UCSD-AML1 (cell line): ENCODE measurements around the gene YTHDF1.

Experiments used
- DNase-seq: peaks from one replicate; lab custom pipeline; 2025; ENCODE audit not compliant: unreplicated experiment; lab: John Stamatoyannopoulos, UW

Gene YTHDF1

DNA sequence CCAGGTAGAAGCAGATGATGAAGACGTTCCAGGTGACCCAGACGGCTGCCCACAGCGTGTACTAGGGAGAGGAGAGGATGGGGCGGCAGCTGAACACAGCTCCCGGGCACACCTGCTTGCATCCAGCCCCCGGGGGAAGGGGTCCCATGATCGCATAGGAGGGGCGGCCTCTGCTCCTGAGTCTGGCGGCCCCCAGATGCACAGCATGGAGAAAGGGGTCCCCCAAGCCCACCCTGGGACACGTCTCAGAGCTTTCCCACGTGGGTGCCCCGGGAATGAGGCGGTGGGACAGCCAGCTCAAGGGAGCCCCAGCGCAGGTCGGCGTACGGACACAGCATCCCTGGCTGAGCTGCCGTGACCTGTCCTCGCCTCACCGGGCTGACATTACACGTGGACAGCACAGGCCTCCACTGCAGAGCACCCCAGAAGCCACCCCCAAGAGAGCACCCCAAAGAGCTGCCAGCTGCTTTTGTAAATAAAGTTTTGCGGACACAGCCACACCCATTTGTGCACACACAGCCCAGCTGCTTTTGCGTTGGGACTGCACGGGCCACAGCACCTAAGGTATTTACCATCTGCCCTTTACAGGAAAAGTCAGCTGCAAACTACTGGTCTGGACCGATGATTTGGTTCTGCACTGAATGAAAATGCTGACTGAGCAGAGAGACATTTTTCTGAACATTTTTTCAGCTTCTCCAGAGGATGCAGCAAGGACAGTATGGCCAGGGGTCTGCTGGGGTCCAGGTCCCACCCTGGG lies 33.1 kb upstream of the YTHDF1 start:
- no peak for DNase-seq

DNA sequence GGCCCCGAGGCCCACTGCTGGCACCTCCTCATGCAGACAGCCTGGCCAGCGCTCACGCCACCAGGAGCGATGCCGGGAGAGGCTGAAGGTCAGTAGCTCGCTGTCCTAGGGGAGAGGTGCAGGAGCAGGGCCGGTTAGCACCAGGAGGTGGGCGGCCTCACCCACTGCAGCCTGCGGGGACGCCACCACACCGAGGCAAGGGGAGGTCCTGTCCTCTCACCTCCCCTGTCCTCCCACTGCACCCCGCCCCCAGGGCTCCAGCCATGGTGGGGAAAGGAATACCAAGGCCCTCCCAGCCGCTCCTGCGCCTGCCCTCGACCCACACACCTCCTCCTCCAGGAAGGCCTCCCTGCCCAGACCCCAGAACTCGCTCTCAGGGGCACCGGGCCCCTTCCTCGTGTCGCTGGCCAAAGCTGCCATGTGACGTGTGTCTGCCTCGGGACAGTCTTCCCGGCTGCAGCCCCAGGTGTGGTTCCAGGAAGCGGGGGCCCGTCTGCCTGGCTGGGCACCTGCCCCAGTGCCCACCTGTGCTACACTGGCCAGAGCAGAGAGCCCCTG lies 31.8 kb upstream of the YTHDF1 start:
- no peak for DNase-seq

DNA sequence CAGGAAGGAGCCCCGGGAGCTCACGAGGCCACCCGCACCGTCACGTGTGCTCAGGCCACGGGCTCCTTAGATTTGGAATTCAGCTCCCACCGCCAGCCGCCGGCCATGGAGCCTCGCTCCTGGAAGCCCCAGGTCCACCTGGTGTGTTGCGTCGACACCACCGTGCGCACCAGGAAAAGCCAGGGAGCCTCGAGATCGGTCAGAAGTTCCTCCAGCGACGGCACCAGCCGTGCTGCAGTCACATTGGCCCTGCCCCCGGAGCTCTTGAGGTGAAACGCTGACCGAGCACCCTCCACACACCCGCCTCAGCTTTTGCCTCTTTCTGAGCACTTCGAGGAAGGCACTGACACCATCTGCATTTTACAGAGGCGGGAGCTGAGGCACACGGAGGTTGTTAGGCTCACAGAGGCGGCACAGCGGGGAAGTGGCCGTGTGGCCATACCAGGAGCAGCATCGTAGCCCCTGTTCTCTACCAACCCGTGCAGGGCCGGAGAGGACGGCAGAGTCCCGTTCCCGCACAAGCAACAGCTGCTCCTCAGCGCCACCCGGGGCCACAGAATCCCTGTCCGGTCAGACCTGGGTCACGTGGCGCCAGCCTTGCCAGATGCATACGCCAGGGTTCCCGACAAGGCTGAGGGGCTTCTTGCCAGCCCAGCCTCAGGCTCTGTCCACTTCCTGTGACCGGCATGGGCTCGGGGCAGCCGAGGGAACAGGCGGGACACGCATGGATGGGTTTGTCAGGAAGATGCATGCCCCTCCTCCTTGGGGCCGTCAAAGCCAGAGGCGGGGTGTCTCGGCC lies 30.8 kb upstream of the YTHDF1 start:
- no peak for DNase-seq

DNA sequence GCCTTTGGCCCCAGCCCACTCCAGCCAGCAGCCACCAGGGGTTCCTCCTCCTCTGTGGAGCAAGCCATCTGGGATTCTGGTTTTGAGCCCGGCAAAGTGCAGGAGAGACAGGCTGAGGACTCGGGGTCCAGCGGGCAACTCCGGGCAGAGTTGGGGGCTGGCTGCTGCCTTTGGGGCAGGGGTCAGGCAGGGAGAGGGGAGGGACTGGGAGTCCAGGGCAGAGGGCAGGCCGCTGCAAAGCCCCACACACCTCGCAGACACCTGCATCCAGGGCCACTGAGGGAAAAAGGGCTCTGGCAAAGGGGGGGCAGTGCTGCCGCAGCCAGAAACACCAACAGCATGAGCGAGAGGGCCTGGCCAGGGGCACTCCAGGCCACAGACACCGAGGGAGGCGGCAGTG lies 28.5 kb upstream of the YTHDF1 start:
- no peak for DNase-seq

DNA sequence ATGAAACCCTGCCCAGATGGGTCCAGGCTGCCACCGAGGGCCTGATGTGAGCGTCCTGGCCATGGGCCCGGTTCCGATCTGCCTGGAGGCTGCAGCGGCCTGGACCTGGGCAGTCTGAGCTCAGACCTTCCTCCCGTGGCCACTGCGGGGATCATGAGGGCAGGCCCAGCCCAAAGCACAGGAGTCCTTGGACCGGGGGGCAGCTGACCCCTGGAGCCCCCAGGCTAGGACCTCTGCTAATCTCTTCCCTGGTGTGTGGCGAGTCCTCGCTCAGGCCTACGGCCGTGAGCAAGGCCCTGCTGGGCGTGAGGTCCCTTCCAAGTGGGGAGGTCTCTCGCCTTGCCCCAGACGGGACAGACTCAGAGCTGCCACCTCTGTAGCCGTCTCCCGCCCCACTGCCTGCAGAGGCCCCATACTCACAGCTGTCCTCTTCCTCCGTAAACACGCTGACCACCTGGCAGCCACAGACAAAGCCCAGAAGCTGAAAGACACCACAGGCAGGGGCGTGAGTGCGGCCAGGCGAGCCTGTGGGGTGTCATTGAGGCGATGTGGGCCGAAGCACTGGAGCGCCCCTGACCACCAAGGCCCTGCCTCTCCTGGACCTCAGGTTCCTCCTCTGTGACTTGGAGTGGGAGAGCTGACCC lies 27.8 kb upstream of the YTHDF1 start:
- no peak for DNase-seq

DNA sequence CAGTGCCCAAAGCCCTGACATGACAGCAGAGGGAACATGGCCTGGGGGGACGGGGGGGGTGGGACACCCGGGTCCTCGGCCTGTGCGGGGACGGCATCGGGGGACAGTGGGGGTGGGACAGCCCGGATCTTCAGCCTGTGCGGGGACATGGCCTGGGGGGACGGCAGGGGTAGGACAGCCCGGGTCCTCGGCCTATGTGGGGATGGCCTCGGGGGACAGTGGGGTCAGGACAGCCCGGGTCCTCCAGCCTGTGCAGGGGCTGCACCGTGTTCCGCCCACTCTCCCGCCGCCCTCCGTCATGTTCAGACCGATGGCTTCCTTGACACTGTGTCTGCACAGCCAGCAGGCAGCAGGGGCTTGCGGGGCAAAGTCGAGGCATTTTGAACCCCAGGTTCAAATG lies 26.8 kb upstream of the YTHDF1 start:
- no peak for DNase-seq

DNA sequence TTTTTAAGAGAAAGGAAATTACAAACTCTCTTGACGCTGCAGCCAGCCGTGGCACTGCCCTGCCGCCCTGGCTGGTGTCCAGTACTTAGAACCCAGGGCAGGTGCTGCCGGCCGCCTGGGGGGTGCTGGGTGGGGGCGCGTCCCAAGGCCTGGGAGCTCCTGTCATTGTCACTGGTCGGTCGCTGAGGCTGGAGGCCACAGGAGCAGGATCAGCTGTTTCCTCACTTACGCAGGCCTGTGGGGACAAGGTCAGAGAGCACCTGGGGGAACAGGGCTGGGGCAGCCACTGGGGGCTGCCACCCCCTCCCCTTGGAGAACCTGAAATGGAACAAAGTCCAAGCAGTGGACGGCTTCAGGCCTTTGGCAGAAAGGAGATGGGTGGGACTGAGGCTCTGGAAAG lies 25.3 kb upstream of the YTHDF1 start:
- DNase-seq, result no peak

DNA sequence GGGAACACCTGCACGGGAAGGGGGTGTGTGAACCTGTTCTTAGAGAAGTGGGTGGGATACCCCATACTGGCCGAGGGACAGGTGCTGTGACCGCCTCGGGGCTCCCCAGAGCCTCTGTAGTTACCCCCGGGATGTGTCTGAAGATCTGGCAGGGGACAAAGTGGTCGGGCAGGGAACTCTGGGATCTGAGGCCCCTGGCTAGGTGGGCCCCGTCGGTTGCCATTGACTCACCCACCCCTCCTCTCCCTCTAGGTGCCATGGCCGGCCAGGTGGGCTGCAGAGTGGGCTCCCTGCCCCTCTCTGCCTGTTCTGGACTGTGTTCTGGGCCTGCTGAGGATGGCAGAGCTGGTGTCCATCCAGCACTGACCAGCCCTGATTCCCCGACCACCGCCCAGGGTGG lies 24.1 kb upstream of the YTHDF1 start:
- DNase-seq, result no peak

DNA sequence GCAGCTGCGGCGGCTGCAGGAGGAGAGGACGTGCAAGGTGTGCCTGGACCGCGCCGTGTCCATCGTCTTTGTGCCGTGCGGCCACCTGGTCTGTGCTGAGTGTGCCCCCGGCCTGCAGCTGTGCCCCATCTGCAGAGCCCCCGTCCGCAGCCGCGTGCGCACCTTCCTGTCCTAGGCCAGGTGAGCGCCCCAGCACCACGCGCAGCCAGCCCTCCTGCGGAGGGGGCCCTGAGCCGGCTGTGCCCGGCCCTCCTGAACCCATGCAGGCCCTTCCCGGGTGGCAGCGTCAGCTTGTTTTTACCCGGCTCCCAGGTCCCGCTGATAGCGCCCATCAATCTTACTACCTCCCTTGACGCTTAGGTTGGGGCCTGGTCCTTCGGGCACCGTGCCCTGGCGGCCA lies 23.5 kb upstream of the YTHDF1 start:
- DNase-seq, result no peak

DNA sequence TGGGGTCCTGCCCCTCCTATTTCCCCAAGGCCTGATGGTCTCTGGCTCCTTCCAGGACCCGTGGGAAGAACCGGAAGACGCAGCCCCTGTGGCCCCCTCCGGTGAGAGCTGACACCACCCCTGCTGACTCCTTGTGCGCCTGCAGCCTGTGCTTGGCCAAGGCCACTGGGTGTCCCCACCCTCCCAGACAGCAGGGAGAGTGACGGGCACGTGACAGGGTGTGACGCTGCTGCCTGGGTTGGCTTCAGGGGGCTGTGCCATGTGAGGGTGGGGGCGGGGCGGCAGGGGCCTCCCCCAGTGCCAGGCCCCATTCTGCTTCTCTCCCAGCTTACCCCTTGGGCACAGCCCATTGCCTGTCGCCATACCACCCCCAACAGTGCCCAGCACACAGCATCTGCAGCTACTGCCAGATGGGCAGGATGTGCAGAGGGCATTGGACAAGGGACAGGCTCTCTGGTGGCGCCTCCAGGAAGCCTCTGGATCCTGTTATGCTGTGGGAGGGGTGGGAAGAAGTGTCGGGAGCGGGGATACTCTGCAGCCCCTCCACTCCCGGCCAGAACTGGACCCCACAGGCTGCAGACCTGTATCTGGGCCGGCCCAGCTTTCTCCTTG lies 22.7 kb upstream of the YTHDF1 start:
- DNase-seq, result peak; percentile 47

DNA sequence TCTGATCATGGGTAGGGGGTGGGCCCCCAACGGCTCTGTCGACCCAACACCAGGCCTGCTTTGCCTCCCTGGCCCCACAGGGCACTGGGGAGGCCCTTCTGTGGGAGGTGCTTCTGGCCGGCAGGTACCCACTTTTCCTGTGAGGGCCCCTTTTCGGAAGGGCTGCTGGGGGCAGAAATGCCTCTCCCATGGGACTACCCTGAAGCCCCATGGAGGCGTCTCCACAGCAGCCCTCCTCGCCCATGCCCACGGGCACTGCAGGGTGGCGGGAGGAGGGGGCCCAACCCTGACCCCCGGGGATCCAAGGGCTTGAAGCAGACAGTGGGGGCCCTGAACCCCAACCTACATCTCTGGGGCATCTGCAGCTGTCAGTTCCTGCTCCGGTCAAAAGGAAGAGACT lies 22.1 kb upstream of the YTHDF1 start:
- no peak for DNase-seq

DNA sequence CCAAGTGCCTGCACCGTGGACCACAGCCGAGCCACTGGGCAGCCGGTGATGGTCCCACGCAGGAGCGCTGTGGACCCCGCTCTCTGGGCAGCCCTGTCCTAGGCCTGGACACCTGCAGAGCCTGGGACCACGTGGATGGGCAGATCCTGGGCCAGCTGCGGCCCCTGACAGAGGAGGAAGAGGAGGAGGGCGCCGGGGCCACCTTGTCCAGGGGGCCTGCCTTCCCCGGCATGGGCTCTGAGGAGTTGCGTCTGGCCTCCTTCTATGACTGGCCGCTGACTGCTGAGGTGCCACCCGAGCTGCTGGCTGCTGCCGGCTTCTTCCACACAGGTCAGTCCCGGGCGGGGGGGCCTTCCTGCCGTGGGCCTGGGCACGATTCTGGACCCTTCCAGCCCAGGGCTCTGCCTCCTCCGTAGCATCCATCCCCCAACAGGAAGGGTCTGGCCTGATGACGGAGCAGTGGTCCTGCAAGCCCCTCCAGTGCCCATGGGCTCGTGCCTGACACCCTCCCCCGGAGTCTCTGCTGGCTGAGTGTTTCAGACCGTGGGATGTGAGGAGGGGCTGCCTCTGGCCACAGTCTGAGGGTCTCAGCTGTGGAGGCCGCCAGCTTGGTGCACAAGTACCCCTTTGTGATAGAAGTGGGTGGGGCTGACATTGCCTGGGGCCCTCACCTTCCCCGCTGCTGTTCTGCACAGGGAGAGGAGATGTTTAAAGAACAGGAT lies 20.3 kb upstream of the YTHDF1 start:
- no peak for DNase-seq

DNA sequence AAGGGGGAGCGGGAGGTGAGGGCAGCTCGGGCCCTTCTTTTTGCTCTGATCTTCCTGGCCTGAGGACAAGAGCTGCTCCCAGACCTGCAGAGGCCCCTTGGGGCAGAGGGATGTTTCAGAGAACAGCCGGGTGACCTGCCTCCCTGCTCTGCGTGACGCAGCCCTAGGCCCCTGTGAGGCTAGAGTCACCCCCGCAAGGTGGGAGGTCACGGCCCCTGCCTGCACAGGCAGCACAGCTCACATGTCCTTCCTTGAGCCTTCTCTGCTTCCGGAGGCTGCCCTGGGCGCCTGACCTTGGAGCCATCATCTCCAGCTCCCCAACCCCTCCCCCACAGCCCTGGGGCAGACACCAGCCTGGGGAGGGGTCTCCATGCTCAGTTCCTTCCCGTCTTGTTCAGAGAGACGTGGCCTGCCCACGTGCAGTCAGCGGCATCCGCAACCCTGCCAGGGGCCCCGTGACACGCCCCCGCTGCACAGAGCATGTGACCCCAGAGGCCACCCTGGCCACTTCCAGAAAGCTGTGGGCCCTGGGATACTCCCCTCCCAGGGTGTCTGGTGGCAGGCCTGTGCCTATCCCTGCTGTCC lies 19.6 kb upstream of the YTHDF1 start, which contains the start of gene BIRC7:
Gene BIRC7, plus strand, starts transcription at position 507 of the 585 bp plus-strand sequence. CDS start 192 bp downstream, outside the sequence.
- DNase-seq, result no peak

DNA sequence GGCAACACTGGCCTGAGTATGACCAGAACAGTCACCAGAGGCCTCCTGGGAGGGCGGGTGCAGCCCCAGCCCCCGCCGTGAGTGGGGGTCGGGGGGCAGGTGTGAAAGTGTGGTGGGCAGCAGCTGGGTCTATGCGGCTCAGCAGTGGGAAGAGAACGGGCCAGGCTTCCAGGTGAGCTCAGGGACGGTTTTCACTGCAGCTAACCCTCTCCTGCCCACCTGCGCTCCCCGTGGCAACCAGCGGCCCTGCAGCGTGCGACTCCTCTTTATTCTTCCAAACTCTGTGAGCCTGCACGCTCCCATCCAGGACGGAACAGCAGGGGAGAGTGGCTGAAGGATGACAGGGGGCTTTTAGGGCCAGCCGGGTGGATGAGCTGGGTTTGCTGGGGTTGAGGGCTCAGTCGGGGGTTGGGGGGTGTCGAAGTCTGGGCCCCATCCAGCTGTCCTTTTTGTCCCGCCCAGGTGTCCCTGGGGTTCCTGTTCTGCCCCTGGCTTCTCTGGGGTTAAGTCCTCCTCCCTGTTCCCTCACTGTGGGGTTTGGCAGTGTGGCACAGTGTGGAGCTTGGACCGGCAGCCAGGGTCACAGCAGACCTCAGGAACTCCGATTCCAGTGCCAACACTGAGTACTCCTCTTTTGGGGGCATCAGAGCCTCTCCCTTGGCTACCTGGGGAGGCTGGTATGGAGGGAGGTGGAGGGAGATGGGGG lies 18.9 kb upstream of the YTHDF1 start:
- no peak for DNase-seq

DNA sequence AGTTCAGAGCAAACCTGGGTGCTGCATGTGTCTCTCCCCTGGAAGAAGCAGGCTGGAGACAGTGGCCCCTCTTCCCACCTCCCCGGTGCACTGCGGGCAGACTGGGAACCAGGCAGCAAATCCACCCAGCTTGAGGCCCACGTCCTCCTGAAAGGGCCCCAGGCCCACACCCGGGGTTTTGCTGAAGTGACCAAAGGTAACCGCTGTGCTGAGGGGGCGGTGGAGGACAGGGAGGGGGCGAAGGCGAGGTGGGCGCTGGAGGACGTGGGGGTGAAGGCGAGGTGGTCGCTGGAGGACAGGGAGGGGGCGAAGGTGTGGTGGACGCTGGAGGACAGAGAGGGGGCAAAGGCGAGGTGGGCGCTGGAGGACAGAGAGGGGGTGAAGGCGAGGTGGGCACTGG lies 18.0 kb upstream of the YTHDF1 start:
- DNase-seq, result no peak

DNA sequence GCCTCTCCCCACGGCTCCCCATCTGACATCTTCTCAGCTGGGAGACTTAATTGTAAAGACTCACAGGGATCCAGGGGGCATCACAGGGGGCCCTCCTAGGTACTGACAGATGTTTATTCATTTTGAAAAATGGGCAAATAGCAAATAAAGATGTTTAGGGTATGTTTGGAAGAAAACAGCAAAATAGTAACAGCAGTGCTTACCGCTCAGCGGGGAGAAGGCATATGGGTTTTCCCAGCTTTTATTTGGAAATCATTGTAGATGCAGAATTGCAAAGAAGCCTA lies 17.1 kb upstream of the YTHDF1 start:
- DNase-seq, result no peak

DNA sequence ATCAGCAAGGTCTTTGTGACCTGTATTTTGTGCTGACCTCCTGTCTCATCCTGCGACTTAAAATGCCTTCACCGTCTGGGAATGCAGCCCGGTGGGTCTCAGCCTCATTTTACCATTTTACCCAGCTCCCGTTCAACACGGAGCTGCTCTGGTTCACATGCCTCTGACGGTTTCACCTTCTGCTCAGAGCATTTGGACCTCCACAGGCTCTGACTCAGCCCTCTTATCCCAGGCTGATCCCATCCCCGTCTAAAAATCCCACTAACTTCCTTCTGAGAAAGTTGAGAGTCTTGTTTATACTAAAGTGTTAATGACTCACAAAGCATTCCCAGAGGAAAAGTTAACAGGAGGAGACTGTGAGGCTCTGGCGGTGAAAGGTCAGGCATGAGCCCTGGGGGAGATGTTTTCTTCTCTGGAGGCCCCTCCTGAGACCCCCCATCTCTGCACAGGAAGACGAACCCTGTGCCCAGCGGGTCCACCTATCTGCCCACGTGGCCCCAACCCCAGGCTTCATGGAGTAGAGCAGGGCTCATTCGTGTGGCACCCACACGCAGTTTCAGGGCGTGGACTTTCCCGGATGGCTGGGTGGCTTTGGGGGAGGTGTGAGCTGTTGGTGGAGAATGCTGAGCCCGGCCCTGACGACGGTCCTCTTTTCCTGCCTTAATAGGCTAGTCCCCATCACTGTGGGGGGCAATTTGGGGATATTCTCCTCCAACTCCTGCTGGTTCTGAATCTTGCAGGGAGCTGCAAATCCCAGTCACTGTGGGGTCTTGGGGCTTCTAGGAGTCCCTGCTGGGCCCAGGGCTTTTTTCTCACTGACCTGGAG lies 16.5 kb upstream of the YTHDF1 start:
- no peak for DNase-seq

DNA sequence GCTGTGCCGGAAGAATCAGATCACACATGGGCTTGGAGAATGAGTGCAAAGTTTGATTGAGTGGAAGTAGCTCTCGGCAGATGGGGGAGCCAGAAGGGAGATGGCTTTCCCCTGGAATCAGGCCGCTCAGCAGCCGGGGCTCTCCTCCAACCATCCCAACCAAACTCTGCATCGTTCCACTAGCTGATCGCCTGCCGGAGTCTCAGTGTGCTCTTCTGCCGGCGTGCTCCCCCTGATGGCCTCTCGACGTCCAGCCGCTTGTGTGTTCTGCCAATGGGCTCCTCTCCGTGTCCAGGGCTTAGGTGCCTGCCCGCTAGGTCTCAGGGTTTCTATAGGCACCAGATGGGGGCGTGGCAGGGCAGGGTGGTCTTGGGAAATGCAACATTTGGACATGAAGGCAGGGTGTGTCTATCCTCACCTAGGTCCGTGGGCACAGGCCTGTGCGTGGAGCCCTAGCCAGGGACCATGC lies 14.9 kb upstream of the YTHDF1 start:
- DNase-seq, result peak; percentile 49

DNA sequence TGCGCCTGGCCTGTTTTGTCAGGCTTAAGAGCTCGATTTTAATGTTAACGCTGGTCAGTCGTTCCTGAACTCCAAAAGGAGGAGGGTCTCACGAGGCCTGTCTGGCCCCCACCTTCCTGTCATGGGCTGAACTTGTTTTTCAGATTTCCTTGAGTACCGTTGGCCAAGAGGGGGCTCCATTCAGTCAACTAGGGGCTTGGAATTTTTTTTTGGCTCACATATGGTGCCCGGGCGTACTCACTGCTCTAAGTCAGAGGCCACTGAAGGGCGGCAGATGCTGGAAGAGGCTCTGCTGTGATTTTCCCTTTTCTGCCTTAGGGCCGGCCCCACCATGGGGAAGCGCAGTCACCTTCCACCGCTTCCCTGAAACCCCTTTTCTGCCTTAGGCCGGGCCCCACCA lies 12.9 kb upstream of the YTHDF1 start:
- DNase-seq, result no peak
